B cell (primary cell): ENCODE measurements around the gene ITPR2.

Source experiments
- EZH2 ChIP-seq: IDR thresholded peaks from 2 replicates; pipeline ENCODE4 v1.6.1; 2012; ENCODE audit warnings: borderline replicate concordance, low read depth, mild to moderate bottlenecking, moderate library complexity, low read length; ENCODE audit not compliant: insufficient read depth, poor library complexity, severe bottlenecking
- TF ChIP-seq, protein P1 (sequence below): fragments of 200-600 bp; IDR thresholded peaks from one replicate; pipeline ENCODE4 v1.8.0; 2022; ENCODE audit warnings: antibody characterized with exemption, mild to moderate bottlenecking

DNA sequence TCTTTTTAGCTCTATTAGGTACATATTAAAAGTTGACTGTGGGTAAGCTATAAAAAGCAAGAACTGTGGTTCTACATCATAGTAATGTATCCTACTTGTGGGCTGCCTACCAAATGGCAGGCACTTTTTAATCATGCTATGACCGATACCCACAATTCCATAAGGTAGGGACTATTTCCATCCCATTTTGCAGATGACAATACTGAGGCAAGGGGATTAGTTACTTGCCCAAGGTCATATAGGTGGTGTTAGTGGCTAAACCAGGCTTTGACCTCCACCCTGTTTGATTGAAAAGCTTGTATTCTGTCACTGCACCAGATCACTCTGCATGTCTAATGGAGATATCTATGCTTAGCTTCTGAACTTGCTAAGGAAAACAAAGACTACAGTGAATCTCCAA lies 485.7 kb downstream of the ITPR2 start:
- TF ChIP-seq, protein P1, sequence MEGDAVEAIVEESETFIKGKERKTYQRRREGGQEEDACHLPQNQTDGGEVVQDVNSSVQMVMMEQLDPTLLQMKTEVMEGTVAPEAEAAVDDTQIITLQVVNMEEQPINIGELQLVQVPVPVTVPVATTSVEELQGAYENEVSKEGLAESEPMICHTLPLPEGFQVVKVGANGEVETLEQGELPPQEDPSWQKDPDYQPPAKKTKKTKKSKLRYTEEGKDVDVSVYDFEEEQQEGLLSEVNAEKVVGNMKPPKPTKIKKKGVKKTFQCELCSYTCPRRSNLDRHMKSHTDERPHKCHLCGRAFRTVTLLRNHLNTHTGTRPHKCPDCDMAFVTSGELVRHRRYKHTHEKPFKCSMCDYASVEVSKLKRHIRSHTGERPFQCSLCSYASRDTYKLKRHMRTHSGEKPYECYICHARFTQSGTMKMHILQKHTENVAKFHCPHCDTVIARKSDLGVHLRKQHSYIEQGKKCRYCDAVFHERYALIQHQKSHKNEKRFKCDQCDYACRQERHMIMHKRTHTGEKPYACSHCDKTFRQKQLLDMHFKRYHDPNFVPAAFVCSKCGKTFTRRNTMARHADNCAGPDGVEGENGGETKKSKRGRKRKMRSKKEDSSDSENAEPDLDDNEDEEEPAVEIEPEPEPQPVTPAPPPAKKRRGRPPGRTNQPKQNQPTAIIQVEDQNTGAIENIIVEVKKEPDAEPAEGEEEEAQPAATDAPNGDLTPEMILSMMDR, result no peak
- TF ChIP-seq EZH2, result no peak
